ENCODE measurements around the gene CERS6.
"Not testable (repeated sequence)": the region's sequence is repeated elsewhere in the genome, so short reads cannot be mapped to it uniquely, and the experiment has no call there.

Gene CERS6

GRCh38 chr2:168469281-168469988 lies 13.4 kb downstream of the CERS6 start:
- DNase-seq = peak; percentile 75 to 98 (median 93)

- DNase-seq = peak in 2 of 3 donors; percentile 36 to 58
Measured at GRCh38 chr2:168470320-168471162, 14.5 kb downstream of the CERS6 start.

- DNase-seq = no peak
Measured at GRCh38 chr2:168471163-168471475, 15.0 kb downstream of the CERS6 start.

- DNase-seq = no peak
Measured at GRCh38 chr2:168475636-168476035, 19.6 kb downstream of the CERS6 start.

- no peak for DNase-seq
Measured at GRCh38 chr2:168478206-168478605, 22.1 kb downstream of the CERS6 start.

- no peak for DNase-seq
Measured at GRCh38 chr2:168480356-168480755, 24.3 kb downstream of the CERS6 start.

- no peak for DNase-seq
Measured at GRCh38 chr2:168480825-168481585, 24.9 kb downstream of the CERS6 start.

- no peak for DNase-seq
Measured at GRCh38 chr2:168482269-168482668, 26.2 kb downstream of the CERS6 start.

GRCh38 chr2:168482952-168483831 lies 27.1 kb downstream of the CERS6 start:
- no peak for DNase-seq

GRCh38 chr2:168486477-168486876 lies 30.4 kb downstream of the CERS6 start:
- no peak for DNase-seq

- DNase-seq = peak; percentile 71 to 94 (median 80)
Measured at GRCh38 chr2:168490015-168490874, 34.2 kb downstream of the CERS6 start.

- peak; percentile 42 to 74 (median 63) for DNase-seq
Measured at GRCh38 chr2:168490946-168491605, 35.0 kb downstream of the CERS6 start.

- not testable (repeated sequence) for DNase-seq
Measured at GRCh38 chr2:168491728-168492127, 35.7 kb downstream of the CERS6 start.

- DNase-seq = not testable (repeated sequence)
Measured at GRCh38 chr2:168493219-168493618, 37.1 kb downstream of the CERS6 start.

- peak in 2 of 3 donors; percentile 32 to 40 for DNase-seq
Measured at GRCh38 chr2:168494190-168494711, 38.2 kb downstream of the CERS6 start.

- peak in 2 of 3 donors; percentile 24 to 48 for DNase-seq
Measured at GRCh38 chr2:168495524-168495923, 39.5 kb downstream of the CERS6 start.

- DNase-seq = no peak
Measured at GRCh38 chr2:168496906-168497305, 40.8 kb downstream of the CERS6 start.

GRCh38 chr2:168499500-168499899 lies 43.4 kb downstream of the CERS6 start:
- no peak for DNase-seq

GRCh38 chr2:168500516-168500915 lies 44.4 kb downstream of the CERS6 start:
- DNase-seq = no peak

GRCh38 chr2:168501466-168502065 lies 45.5 kb downstream of the CERS6 start:
- DNase-seq = no peak
